NOMO-1 treated with dmso at 0.1 percent for 144 hours (cell line): ENCODE results near the gene NKX1-1.

Experiments
- DNase-seq: peaks from one replicate; lab custom pipeline; 2025; ENCODE audit not compliant: unreplicated experiment; lab: John Stamatoyannopoulos, UW

The NKX1-1 gene

DNA sequence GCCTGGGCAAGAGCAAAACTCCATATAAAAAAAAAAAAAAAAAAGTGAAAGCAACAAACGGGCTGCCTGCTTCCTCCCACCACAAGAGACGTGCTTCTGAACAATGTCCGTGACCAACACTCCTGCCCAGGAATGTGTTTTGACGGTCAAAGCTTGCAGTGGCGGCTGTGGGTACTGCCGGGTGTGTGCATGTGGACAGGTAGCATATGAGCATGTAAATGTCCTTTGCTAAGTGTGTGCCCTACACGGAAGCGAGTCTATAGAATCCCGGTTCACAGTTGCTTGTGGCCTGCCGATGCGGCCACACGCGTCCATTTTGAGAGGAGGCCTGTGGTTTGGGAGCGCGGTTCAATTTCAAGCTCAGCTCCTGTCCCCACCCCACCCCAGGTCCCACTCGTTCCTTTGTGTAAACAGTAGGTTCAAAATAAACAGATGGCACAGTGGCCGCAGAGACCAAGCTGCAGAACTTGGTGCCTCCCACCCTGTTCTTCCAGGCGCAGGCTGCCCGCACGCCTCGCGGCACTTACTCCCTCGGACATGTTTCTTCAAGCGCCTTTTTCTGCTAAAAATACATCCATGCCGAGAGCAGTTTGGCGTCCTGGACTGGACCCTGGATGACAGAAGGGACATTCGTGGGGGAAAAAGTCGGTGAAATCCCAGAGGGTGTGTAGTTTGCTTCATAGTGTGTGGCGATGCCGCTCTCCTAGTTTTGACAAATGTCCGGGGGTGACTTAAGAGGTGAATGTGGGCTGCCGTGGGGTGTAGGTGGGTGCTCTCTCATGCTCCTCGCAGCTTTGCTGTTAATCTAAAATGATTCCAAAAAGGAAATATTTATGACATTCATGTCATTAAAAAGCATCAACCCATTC lies 11.5 kb upstream of the NKX1-1 start:
- no peak for DNase-seq

DNA sequence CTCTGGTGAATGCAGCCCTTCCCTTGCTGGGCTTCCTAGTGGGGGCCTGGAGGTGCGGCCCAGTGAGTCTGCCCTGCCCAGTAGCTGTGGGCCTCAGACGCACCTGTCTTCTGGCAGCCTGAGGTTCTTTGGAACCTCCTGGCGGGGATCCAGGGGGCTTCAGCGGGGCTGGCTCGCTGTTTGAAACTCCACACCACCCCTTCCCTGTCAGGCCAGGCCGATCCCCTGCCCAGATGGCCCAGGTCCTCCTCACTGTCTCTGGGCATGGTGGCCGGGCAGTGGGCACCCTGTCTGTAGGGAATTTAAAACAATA lies 10.7 kb upstream of the NKX1-1 start:
- no peak for DNase-seq

DNA sequence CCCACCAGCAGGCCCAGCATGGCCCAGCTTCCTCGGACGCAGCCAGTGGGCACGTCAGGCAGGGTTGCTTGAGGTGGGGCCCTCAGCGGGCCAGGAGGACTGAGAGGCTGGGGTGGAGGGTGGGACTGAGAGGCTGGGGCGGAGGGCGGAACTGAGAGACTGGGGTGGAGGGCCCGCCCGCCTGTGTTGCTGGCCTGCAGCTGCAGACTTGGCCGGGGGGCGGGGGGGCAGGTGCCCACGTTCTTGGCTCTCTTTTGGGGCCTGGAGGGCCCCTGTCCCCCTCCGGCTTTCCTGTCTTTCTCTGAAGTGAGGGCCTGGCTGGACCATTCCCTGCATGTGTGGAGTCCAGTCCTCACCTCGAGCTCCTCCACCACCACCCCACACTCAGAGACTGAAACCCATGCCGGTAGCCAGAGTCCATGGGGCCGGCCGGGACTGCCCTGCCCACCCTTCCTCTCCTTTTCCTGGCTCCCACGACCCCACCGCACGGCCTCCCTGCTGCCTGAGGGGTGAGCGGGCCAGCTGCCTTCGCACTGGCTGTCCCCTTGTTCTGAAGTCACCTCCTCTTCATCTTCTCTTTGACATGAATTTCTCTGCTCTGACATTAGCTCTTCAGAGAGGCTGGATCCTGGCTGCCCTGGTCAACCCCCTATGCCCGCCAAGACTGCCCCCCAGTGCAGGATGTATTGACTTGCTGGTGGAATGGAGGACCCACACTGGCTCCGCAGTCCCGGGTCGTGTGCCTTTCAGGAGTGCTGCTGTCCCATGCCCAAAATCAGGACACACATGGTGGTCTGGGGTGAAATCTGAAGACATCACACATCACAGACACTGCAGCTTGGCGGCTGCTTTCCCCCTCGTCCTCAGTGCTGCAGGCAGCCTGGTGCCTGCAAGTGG lies 10.1 kb upstream of the NKX1-1 start:
- no peak for DNase-seq

DNA sequence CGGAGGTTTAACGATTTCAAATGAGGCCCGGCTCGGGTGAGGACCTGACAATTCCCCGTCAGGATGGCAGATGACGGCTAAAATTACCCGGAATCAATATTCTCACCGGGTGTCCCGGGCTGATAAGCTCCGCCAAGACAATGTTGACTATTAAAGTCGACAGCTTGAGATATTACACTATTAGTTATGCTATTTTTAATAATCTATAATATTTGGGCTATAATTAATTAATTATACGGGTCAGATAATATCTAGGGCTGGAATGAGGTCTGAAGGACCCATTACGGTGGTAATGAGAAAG lies 9.4 kb upstream of the NKX1-1 start:
- no peak for DNase-seq

DNA sequence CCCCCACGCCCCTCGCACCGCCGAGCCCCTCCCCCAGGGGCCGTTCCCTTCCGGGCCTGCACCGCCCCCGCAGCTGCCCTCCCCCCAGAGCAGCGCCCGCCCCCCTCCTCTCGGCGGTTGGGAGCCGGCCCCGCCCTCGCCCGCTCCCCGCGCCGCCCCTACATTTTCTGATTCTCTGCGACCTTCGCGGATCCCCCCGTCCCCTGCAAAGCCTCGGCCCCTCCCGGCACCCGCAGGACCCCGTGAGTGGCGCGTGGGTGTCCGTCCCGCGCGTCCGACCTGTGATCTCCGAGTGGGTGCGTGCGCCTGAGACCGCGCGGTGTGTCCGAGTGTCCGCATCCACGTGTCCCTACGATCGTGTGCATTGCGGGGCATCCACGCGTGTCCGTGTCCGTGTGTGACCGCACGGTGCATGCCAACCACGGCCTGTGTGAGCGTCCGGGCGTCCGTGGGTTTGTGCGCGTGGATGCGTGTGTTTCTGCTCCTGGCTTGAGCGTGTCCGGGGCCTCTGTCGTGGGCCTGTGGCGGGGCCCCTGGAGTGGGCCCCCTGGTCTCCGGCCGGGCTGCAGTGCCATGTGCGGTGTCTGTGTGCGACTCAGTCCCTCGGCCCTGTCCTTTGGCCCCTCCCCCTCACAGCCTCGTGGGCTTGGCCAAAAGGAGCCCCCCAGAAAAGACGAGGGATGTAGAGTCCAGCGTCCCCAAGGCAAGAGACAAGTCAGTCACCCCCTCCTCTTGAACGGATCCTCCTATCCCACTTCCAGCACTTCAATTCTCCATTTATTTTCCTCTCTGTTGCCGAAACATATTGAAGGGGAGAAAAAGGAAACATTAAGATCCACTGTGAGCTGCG lies 8.8 kb upstream of the NKX1-1 start:
- no peak for DNase-seq

DNA sequence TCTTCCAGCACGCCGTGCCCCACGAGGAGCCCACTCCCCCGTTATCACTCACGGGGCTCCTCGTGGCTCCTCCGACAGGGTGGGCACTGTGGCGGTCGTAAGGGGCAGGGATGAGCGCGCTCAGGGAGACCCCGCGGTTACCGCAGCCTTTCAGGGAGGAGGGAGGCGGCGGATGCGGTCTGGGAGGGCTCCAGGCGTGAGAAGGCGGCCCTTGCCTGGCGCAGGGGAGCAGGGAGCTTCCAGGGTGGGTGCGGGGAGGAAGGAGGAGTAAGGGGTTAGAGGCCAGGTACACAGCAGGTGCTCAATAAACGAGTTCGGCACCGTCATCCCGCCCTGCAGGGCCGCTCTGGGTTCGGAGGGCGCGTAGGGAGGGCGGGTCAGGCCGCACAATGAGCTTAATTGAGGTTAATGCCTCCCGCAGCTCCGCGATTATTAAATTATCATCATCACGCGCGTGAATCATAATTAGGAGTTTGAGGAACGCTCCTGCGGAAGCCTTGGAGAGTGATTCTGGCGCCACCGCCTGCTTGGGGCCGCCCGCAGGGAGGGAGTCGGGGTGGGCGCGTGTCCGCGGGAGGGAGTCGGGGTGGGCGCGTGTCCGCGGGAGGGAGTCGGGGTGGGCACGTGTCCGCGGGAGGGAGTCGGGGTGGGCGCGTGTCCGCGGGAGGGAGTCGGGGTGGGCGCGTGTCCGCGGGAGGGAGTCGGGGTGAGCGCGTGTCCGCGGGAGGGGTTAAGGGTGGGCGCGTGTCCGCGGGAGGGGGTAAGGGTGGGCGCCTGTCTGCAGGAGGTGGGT lies 7.6 kb upstream of the NKX1-1 start:
- no peak for DNase-seq

DNA sequence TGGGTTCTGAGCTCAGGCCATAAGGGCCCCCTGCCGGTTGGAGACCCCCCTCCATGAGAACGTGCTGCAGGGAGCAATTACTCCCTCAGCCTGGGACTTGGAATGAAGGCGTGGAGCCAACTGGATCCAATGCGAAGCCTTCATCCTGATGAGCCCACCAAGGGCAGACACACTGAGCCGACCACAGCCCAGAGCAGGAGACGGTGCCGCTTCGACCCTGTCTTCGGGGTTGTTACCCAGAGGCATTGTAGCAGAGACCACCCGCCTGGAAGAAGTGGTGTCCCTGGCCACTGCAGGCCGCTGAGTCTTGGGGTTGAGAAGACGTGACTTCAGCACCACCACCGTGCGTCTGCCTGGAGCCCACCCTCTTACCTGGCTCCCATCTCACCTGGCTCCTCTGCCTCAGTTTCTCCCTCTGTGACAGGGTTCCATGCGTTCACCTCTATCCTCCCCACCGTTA lies 7.0 kb upstream of the NKX1-1 start:
- no peak for DNase-seq

DNA sequence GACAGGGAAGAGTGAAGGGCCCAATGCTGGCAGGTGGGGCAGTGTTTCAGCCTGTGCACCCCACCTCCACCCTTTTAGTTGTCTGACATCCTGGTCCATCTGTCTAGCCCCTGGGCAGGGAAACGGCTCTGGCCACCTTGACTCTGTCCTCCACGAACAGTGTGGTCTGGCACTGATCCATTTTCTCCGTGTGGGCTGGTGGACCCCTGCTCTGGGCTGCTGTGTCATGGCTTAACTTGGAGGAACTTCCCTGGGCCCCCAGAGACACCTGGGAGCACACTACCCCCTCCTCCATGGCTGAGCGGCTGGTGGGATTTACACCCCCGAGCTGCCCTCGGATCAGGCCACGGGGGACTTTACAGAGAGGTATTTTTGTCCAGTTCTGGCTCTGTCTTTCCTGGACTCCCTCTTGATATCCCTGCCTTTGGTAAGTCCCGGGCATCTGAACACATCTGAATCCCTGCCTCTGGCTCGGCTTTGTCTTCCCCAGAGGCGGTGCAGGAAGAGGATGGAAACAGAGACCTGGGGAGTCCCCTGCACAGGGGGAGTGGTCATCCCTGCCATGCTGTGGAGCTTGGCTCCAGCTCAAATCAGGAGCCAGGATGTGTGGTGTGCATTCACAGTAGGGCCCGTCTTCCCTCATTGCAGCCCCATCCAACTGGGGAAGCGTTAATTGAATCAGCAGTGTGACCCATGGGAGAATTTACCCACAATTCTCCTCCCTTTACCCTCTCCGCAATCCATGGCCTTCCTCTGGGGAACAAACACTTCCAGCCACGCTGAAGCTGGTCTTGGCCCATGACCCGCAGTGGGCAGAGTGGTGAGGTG lies 6.3 kb upstream of the NKX1-1 start:
- DNase-seq = no peak

DNA sequence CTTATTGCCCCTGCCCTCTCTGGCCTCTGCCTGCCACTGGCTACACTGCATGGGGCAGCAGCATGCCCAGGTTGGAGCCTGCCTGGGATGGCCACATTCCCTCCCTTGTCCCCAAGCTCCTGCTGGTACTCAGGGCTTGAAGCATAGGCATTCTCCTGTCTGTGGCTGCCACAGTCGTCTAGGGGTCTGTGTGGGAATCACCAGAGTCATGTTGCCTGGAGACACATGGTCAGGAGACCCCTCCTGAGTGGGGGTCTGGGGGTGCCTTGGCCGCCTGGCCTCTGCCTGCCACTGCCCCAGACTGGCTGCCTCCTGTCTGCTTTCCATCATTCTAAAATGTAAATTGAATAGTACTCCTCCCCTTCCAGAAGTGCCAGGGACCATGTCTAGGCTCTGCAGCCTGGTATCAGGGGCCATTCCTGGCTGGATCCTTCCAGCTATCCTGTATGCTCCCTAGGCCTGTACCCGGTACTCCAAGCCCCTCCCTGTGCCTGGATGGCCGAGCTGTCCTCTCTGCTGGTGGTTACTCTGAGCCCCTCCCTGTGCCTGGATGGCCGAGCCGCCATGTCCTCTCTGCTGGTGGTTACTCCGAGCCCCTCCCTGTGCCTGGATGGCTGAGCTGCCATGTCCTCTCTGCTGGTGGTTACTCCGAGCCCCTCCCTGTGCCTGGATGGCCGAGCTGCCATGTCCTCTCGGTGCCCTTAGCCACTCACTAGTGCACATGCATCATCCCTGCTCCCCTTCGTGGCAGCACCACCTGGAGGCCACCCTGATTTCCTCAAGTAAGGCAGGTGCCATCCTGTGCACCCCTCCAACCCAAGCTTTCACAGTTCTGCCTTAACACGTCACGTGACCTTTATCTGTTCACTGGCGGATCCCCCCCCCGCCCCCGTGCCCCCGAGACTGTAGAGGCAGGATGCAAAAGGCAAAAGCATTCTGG lies 5.5 kb upstream of the NKX1-1 start:
- DNase-seq = no peak

DNA sequence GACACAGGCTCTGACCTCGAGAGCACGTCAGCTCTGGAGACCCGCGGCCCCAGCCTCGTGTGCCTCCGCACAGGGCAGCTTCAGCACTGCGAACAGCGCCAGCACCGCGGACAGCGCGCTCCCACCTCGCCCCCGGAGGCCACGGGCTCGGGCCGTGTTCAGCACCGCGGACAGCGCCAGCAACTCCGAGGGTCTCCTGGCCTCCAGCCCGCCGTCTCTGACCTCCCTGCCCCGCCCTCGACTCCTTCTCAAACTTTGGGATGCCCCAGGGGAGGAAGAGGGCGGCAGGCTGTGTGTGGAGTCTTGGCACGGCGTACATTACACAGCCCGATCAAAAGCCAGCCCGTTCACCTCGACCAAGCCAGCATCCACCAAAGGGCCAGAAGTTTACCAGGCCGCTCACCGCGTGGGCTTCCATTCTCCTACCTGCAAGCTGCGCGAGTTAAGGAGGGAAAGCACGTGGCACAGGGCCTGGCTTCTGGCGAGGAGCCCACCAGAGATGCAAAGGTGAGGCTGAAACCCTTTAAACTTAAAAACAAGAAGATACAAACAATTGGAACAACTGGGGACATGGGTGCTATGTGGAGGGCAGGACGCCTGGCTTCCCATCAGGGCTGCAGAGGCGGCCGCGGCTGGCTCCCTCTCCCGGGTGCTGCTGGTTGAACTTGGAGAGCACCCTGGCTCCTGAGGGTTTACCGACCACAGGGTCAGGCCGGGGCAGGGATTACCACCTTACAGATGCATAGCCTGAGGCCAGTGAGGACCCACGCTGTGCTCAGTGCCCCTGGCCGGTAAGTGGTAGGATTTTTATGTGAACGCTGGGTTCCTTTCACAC lies 4.5 kb upstream of the NKX1-1 start:
- no peak for DNase-seq

DNA sequence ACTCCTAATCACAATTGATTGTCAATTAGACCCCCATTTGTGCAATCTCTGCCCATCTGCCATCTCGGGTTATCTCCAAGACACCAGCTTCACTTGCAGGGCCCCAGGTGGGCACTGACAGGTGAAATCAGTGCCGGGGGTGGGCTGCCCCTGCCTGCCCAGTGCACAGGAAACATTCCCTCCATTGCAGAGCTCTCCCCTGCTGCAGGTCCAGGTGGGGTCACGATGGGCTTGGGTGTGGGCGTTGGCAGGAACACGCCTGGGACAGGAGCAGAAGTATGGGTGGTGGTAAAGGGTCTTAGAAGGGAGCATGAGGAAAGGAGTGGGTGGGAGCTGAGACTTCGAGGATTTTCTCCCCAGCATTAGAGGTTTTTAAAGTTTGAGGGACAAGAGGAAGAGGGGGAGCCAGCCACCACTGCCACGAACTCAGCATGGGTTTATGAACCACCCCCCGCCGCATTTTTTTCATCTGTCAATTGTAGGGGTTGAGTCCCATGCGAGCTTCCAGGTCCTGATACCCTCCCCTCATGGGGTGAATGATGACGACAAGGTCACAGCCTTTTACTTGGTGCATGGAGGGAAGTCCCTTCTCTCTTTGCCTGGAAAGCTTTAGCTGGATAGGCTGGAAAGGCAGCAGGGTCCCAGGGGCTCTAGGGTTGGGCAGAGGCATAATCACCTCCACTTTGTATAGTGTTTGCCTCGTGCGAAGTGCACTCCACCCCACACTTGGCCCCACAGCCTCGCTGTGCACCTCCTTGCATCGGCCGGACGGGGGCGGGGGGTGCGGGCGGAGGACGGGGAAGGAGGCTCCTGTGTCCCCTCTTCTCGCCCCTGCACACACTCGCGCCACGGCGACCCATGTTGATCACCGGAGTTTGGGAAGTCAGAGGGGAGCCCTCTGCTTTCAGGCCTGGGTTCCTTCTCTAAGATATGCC lies 3.5 kb upstream of the NKX1-1 start:
- no peak for DNase-seq

DNA sequence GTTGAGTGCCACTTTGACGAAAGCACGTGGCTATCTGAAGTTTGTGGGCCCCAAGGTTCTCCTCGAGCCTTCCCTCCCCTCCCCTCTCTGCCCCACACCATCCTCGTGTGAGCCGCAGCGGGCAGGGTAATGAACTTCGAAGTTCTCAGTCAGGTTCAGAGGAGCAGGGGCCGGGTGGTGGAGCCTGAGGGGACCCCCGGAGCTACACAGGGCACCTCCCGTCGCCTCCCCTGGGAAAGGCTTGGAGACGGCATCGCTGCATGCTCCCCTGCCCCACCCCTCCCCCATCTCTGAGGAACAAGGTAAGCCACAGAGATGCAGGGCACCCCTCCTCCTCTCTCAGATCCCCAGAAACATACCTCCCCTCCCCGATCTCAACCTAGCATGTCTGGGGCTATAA lies 2.8 kb upstream of the NKX1-1 start:
- DNase-seq = no peak

DNA sequence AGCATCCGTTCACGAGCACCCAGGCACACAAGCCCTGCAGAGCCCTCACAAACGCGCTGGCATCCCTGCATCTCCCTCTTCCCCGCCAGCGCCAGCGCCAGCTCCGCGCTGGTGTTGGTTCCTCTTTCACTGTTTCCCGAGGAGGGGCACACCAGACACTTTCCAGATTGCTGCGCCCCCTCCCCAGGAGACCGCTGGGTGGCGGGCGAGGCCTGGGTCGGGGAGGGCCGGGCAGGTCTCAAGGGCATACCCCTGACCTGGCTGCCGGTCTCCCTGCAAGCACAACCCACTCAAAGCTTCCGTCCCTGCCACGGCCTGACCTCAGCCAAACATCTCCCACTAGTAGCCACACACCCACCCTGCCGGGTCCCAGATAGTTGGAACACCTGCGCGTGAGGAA lies 2.2 kb upstream of the NKX1-1 start:
- no peak for DNase-seq

DNA sequence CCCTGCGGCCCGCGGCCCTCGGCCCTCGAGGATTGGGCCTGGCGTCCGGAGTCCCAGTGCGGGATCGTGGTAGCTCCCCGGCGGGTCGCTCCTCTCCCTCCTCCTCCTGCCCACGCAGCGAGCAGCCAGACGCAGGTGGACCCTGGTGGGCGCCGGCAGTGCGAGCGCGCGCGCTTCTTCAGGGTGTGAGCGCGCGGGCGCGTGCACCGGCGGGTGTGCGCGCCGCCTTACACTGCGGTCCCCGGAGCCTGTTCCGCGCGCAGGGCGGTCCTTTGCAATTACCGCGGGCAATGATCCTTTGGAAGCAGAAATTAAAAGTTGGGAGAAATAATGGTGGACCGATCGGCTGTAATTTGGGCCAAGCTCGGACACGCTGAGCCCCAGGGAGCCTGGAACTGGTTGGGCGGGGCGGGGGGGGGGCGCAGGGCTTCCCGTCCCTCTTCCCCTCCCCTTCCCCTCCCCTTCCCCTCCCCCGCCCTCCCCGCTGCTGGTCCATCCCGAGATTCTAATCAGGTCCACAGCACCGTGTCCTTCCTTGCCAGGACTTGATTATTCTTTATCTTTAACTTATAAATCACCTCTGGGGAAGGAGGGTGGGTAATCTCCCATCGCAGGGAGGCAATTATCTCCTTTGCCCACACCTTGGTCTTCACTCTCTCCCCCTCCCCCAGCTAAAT lies 1.6 kb upstream of the NKX1-1 start:
- no peak for DNase-seq

DNA sequence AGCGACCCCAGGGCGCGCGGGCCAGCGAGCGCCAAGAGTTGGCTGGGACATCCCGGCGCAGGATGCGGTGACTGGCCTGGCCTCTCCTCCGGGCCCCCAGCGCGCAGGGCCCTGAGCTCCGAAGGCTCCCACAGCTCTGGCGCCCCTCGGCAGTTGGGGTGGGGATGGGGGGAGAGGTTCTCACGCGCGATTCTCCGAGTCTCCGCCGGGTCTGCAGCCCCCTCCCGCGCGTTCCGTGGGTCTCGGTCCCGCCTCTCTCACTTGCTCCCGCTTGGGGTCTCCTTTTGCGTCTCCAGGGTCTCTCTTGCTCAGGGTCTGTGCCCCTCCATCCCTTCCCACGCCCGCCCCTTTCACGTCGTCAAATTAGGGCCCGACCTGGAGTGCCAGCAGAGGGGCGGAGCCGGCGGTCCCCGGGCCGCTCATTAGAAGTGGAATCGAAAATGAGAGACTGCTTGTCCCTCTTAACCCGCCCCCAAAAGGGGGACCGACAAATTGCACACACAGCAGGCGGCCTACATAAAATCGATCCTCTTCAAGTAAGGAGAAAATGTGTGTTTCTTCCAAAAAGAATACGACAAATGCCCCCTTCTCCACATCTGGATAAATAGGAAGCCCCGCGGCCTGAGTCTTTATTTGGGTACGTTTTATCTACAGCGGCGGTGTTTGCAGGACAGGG lies 877 bp upstream of the NKX1-1 start:
- no peak for DNase-seq
